HG02642 (cell line): ENCODE results near the gene RTBDN.
A peak's percentile ranks its signal among the peaks of the same experiment; 100 is the strongest.

Experiments
- ATAC-seq: cut with Tn5 transposase; IDR thresholded peaks from one replicate; pipeline ENCODE4 v1.9.1; 2021; ENCODE audit warnings: mild to moderate bottlenecking; ENCODE audit not compliant: unreplicated experiment, poor library complexity

Gene RTBDN

GRCh38 chr19:12783849-12784393 is 50.5 kb downstream of the RTBDN start:
- ATAC-seq: no peak

GRCh38 chr19:12783291-12783848 is 51.0 kb downstream of the RTBDN start:
- ATAC-seq: no peak

DNA sequence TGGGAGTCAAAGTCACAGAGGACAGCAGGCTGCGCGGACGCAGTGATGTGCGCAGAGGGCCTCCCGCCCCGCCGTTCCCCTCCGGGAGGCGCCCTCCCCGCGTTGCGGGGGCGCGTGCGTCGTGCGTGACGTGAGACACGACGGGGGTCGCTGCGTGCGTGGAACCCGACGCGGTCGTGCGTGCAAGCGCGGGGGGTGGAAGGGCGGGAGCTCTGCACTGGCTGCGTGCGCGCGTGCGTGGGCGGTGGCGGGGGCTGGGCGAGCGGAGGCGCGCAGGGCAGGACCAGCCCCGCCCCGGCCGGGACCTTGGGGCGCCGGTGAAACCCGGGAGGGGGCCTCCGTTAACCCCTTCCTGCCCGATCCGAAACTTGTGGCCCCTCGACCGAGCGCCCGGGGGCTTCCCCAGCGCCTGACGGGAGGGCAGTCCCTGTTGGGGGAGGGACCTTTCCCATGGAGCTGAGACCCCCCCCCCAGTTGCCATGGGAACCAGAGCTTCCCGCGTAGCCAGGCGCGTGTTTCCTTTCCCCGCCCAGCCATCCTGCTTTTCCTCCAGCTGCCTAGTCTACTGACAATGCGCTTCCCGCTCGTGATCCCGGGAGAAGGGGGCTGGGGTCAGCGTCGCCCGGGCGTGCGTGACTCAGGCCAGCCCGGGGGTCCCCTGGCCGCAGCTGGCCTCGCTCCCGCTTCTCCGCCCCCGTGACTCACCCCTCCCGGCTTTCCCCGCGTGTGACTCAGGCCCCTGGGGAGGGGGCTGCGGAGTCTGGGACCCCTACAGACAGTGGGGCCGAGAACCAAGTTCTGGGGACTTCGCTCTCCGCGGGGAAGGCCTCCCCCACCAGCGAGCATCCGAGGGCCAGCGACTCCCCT is 51.7 kb downstream of the RTBDN start:
- peak; percentile 52 for ATAC-seq

DNA sequence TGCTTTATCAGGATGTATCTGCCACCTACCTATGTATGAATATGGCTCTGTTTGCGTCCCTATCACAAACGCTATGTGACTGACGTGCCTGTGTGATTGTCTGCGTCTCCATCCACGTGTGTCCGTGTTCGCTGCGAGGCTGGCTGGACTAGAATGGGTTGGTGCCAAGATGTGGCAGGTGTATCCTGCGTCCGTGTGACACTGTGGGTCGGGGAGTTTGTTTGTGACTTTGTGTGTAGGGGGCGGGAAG is 52.3 kb downstream of the RTBDN start:
- no peak for ATAC-seq

- ATAC-seq: no peak
Measured at GRCh38 chr19:12779162-12779993, 55.0 kb downstream of the RTBDN start.

- no peak for ATAC-seq
Measured at GRCh38 chr19:12778905-12779161, 55.5 kb downstream of the RTBDN start.

DNA sequence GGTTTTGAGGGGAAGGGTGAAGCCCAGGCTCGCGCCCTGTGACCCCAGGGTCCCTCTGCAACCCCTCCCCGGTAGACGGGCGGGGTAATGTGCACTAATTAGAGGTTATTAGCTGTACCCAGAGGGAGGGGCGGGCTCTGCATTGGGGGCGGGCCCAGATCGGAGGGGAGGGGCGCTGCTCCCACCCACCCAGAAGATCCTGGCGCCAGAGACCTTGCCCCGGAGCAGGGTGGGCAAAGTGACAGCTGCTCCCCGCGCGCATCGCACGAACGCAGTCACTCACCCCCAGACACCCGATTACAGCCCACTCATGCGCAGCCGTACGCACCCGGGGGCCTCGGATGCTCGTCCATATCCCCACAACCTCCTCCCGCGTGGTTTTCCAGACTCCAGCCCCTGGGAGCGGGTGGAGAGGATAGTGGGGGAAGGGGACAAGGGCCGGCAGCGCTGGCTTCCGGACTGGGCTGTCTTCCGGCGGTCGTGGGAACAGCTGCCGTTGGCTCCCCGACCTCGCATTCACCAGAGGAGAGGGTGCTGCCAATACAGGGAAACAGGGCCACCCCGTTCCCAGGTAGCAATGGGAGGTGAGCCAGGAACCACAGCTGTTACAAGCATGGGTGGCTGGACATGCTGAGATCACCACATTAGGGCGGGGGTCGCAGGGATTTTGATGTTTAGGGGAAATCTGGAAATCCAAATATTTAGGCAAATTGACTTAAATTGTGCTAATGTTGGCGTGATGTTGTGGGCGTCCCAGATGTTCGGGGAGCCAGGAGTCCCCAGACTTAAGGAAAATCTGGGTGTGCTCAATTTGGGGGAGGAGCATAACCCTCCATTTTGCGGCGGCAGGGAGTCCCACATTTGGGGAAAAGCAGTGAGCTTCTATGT is 56.1 kb downstream of the RTBDN start:
- ATAC-seq: no peak

GRCh38 chr19:12777217-12778016 is 57.0 kb downstream of the RTBDN start:
- ATAC-seq: peak; percentile 34
